ENCODE measurements around the gene UBXN10.

UBXN10 gene

DNA sequence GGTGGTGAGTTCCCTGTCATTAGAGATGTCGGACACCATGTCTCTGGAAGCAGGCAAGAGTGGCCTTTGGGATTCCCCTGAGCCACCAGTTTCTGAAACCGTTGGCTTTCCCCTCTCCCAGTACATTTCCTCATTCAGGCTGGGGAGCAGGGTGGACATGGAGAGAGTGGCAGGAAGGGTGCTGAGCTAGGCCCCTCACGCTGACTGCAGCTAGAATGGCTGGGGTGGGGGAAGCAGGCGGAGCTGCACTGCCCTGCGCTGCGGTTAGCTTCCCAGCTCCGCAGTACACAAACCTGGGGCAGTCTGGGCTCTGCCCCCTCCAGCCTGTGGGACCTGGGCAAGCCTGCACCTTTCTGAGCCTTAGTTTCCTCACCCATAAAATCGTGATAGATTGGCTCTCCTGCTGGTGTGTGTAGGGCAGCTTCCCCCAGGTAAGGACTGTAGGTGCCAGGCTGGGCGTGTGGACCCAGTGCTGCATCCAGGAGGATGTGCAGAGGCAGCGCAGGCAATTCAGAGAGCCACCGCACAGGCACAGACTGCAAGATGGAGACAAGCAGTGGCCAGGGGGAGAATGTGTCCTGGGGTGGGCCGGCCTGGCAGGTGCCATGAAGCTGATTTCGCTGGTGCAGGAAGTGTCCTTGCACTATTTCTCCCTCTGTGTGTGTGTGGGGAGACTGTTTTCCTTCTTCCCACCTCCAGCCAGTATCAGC is 43.7 kb upstream of the UBXN10 start:
- Histone ChIP-seq H3K4me3 (ENCODE audit: insufficient read depth, low read depth, low read length) (no peak overlapping the region), H3K9me3 (ENCODE audit: control insufficient read depth, low read length) (no peaks in the 10 kb centered on the region), H3K36me3 (ENCODE audit: control insufficient read depth, insufficient read depth, low read length) (no peaks in the 10 kb centered on the region), H3K27ac (ENCODE audit: insufficient read depth, low read depth, low read length, poor library complexity, severe bottlenecking) (no peak overlapping the region), H3K27me3 (ENCODE audit: control insufficient read depth, insufficient read depth, low read length, poor library complexity, severe bottlenecking) (no peaks in the 10 kb centered on the region), H3K4me1 (ENCODE audit: control insufficient read depth, insufficient read depth, low read length) (no peaks in the 10 kb centered on the region)
- WGBS, 2 experiments, result 89 to 91% methylated on average over 13 of the region's 13 CpGs

DNA sequence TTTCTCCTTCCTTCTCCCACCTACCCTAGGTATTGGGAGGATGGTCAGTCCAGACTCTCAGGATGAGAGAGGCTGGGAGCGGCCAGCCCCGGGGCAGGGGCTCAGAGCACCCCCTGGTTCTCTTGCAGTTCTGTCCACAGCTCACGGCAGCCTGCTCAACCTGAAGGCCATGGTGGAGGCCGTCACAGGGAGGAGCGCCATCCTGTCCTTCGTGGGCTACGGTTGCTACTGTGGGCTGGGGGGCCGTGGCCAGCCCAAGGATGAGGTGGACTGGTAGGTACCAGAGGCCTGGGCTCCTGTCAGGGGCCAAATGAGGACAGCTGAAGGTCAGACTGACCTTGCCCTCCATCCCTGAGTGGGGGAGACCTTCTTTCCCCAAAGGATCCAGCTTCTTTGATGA is 42.6 kb upstream of the UBXN10 start:
- H3K9me3 ChIP-seq (ENCODE audit: control insufficient read depth, low read length), result no peaks in the 10 kb centered on the region
- H3K4me3 ChIP-seq (ENCODE audit: insufficient read depth, low read depth, low read length), result no peak overlapping the region
- H3K27ac ChIP-seq (ENCODE audit: insufficient read depth, low read depth, low read length, poor library complexity, severe bottlenecking), result no peak overlapping the region
- no peaks in the 10 kb centered on the region for H3K27me3 ChIP-seq (ENCODE audit: control insufficient read depth, insufficient read depth, low read length, poor library complexity, severe bottlenecking)
- 96 to 97% methylated on average over 8 of the region's 8 CpGs for WGBS, 2 experiments
- no peaks in the 10 kb centered on the region for H3K36me3 ChIP-seq (ENCODE audit: control insufficient read depth, insufficient read depth, low read length)
- H3K4me1 ChIP-seq (ENCODE audit: control insufficient read depth, insufficient read depth, low read length), result no peaks in the 10 kb centered on the region

DNA sequence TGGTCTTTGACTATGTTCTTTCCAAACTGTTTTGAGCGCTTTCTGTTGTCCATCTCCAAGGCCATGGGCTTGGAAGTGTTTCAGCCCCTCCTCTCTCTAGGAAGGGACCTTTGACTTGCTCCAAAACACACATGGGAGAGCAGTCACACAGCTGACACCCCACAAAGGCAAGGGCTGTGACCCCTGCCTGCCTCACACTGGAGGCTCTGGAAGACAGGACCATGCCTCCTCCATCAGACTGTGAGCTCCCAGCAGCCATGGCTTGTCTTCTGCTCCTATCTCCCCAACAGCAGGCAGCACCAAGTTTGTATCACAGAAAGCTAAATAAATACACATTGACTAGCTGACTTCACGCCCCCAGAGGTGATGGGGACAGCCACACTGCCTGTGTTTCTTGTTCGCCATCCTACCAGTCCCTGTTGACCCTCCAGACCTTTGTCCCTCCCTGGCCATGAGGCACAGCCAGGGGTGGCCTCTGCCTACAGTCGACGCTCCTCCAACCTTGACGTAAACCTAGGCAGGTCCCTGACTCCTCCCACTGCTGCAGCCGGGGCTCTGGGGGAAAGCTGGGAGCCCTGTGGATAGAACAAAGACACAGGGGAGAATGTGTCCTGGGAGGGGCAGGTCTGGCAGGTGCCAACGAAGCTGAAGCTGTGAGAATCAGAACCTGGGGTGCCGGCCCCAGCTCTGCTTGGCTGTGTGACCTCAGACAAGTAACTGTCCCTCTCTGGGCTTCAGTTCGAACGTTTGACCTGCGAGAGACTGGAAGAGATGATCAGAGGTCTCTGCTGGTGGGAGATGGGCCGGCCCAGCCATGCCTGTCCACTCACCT is 41.9 kb upstream of the UBXN10 start:
- H3K4me1 ChIP-seq (ENCODE audit: control insufficient read depth, insufficient read depth, low read length), result no peaks in the 10 kb centered on the region
- H3K36me3 ChIP-seq (ENCODE audit: control insufficient read depth, insufficient read depth, low read length), result no peaks in the 10 kb centered on the region
- no peaks in the 10 kb centered on the region for H3K9me3 ChIP-seq (ENCODE audit: control insufficient read depth, low read length)
- 79 to 83% methylated on average over 13 of the region's 13 CpGs for WGBS, 2 experiments
- no peak overlapping the region for H3K4me3 ChIP-seq (ENCODE audit: insufficient read depth, low read depth, low read length)
- H3K27me3 ChIP-seq (ENCODE audit: control insufficient read depth, insufficient read depth, low read length, poor library complexity, severe bottlenecking), result no peaks in the 10 kb centered on the region
- no peak overlapping the region for H3K27ac ChIP-seq (ENCODE audit: insufficient read depth, low read depth, low read length, poor library complexity, severe bottlenecking)

DNA sequence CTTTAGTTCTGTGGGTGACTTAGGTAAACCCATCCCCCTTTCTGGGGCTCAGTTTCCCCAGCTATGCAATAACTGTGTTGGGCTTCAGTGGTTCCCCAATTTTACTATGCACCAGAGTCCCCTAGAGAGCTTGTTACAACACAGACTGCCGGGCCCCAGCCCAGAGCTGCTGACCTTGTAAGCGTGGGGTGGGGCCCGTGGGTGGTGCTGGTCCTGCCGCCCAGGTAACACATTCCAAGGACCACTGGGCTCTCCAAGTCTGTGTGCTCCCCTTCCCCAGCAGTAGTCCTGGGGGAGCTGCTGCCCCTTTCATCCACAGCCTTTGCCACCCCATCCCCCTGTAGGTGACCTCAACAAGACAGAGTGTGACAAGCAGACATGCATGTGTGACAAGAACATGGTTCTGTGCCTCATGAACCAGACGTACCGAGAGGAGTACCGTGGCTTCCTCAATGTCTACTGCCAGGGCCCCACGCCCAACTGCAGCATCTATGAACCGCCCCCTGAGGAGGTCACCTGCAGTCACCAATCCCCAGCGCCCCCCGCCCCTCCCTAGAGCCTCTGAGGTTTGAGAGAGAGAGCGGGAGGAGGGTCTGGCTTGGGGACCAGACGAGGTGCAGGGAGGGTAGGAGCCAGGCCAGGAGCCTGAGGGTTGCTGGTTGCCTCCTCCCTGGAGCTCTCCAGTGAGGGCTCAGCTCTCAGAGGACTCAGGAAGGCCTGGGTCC is 37.9 kb upstream of the UBXN10 start:
- 88 to 91% methylated on average over 13 of the region's 13 CpGs for WGBS, 2 experiments
- H3K27ac ChIP-seq (ENCODE audit: insufficient read depth, low read depth, low read length, poor library complexity, severe bottlenecking), result no peak overlapping the region
- H3K36me3 ChIP-seq (ENCODE audit: control insufficient read depth, insufficient read depth, low read length), result no peaks in the 10 kb centered on the region
- H3K4me3 ChIP-seq (ENCODE audit: insufficient read depth, low read depth, low read length), result no peak overlapping the region
- H3K27me3 ChIP-seq (ENCODE audit: control insufficient read depth, insufficient read depth, low read length, poor library complexity, severe bottlenecking), result no peaks in the 10 kb centered on the region
- H3K4me1 ChIP-seq (ENCODE audit: control insufficient read depth, insufficient read depth, low read length), result peaks cover 6% of the 10 kb centered on the region
- H3K9me3 ChIP-seq (ENCODE audit: control insufficient read depth, low read length), result no peaks in the 10 kb centered on the region

DNA sequence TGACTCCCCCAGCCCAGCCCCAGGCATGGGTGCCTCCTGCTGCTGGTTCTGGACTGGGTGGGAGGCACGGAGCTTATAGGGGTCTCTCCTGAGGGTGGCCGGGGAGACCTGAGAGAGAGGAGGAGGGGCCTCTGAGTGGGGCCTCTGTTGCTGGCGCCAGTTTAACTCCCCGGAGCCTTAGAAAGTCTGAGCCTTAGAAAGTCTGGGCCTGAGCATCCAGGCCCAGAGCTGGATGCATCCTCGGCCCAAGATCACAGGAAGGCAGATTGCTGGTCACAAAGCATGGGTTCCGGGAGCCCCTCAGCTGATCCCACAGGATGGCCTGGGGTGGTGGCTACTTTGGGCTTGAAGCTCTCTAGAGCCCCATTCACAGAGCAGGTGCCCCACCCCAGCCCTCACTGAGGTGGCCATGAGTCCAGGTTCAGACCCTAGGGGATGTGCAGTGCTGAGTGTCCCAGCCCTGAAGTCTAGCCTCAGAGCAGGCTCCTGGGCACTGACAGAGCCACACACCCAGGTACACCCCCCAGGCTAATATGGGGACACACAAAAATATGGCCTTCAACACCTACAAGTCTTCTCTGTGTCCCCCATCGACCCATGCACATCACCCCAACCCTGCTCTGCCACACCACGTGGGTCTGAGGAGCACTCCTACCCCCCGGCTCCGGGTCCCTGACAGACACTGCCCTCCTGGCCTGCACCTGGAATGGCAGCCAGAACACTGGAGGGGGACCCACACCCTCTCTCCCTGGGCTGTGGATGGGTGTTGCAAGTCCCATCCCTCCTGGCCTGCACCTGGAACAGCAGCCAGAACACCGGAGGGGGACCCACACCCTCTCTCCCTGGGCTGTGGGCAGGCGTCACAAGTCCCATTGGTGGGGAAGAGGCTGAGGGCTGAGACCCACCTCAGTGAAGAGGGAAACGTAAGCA is 37.1 kb upstream of the UBXN10 start:
- no peaks in the 10 kb centered on the region for H3K27me3 ChIP-seq (ENCODE audit: control insufficient read depth, insufficient read depth, low read length, poor library complexity, severe bottlenecking)
- H3K27ac ChIP-seq (ENCODE audit: insufficient read depth, low read depth, low read length, poor library complexity, severe bottlenecking), result no peak overlapping the region
- WGBS, 2 experiments, result 91 to 93% methylated on average over 13 of the region's 13 CpGs
- no peak overlapping the region for H3K4me3 ChIP-seq (ENCODE audit: insufficient read depth, low read depth, low read length)
- H3K36me3 ChIP-seq (ENCODE audit: control insufficient read depth, insufficient read depth, low read length), result no peaks in the 10 kb centered on the region
- no peaks in the 10 kb centered on the region for H3K9me3 ChIP-seq (ENCODE audit: control insufficient read depth, low read length)
- peaks cover 9% of the 10 kb centered on the region for H3K4me1 ChIP-seq (ENCODE audit: control insufficient read depth, insufficient read depth, low read length)

DNA sequence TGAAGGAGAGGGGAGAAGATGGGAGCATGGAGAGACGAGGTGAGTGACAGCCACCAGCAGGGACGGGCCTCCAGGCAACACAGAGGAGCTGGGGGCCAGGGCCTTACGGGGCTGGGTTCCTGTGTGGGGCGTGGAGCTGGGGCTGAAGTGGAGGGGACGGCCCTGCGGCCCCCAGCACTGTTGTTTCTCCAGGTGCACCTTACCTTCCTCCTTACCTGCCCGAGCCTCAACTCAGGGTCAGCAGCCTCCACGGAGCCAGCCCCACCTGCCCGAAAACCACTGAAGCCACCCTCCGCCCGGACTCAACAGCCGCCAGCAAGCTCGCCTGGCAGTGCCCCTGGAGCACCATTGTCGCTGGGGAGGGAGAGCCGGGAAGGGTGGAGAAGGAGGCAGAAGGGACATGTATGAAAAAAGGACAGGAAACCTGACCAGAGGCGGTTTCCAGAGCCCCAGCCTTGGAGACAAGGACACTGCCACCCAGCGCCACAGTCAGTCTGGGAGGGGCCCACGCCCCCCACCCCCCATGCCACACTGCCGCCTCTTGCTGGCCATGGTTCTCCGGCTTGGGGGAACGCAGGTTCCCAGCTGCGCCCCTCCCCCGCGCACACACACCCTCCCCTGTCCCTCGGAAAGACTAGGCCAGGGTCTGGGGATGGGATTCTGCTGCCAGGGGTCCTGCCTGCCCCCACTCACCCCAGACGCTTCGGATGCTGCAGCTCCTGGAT is 36.1 kb upstream of the UBXN10 start:
- H3K27me3 ChIP-seq (ENCODE audit: control insufficient read depth, insufficient read depth, low read length, poor library complexity, severe bottlenecking), result no peaks in the 10 kb centered on the region
- peaks cover 9% of the 10 kb centered on the region for H3K4me1 ChIP-seq (ENCODE audit: control insufficient read depth, insufficient read depth, low read length)
- H3K27ac ChIP-seq (ENCODE audit: insufficient read depth, low read depth, low read length, poor library complexity, severe bottlenecking), result no peak overlapping the region
- H3K9me3 ChIP-seq (ENCODE audit: control insufficient read depth, low read length), result no peaks in the 10 kb centered on the region
- no peak overlapping the region for H3K4me3 ChIP-seq (ENCODE audit: insufficient read depth, low read depth, low read length)
- WGBS, 2 experiments, result 84% methylated on average over 27 of the region's 27 CpGs
- no peaks in the 10 kb centered on the region for H3K36me3 ChIP-seq (ENCODE audit: control insufficient read depth, insufficient read depth, low read length)

DNA sequence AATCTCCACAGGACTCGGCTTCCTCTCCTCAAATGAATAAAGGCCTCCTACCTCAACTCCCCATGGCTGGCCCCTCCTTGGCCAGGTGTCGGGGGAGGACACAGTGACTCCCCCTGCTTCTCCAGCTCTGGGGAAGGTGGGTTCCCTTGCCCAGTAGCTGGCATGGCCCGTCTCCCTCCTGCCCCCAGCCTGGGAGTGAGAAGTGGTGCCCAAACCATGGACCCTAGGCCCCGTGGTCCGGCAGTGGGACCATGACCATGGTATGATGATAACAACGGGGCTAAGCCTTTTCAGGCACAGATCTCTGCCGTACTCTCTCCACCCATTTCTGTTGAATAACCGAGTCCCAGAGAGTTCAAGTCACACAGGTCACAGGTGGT is 35.6 kb upstream of the UBXN10 start:
- Histone ChIP-seq H3K4me3 (ENCODE audit: insufficient read depth, low read depth, low read length) (no peak overlapping the region), H3K4me1 (ENCODE audit: control insufficient read depth, insufficient read depth, low read length) (peaks cover 9% of the 10 kb centered on the region), H3K27ac (ENCODE audit: insufficient read depth, low read depth, low read length, poor library complexity, severe bottlenecking) (no peak overlapping the region), H3K27me3 (ENCODE audit: control insufficient read depth, insufficient read depth, low read length, poor library complexity, severe bottlenecking) (no peaks in the 10 kb centered on the region), H3K9me3 (ENCODE audit: control insufficient read depth, low read length) (no peaks in the 10 kb centered on the region), H3K36me3 (ENCODE audit: control insufficient read depth, insufficient read depth, low read length) (no peaks in the 10 kb centered on the region)
- WGBS, 2 experiments, result 89% methylated on average over 8 of the region's 8 CpGs

DNA sequence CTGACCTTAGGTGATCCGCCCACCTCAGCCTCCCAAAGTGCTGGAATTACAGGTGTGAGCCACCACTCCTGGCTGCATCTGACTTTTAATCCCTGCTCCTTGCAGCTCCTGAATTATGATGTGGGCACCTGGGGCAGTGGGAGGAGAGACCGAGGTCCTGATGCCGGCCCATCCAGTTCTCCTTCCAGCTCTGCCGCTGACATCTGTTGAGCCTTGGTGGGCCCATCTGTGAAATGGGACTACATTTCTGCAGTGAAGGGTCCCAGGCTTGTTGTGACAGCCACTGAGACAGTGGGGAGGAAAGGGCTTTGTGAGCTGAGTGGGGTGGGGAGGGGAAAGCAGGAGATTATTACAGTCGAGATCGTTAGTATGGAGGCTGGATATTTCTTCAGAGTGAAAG is 34.9 kb upstream of the UBXN10 start:
- H3K27ac ChIP-seq (ENCODE audit: insufficient read depth, low read depth, low read length, poor library complexity, severe bottlenecking), result no peak overlapping the region
- H3K9me3 ChIP-seq (ENCODE audit: control insufficient read depth, low read length), result no peaks in the 10 kb centered on the region
- 91 to 93% methylated on average over 6 of the region's 6 CpGs for WGBS, 2 experiments
- no peaks in the 10 kb centered on the region for H3K27me3 ChIP-seq (ENCODE audit: control insufficient read depth, insufficient read depth, low read length, poor library complexity, severe bottlenecking)
- H3K4me3 ChIP-seq (ENCODE audit: insufficient read depth, low read depth, low read length), result no peak overlapping the region
- no peaks in the 10 kb centered on the region for H3K36me3 ChIP-seq (ENCODE audit: control insufficient read depth, insufficient read depth, low read length)
- H3K4me1 ChIP-seq (ENCODE audit: control insufficient read depth, insufficient read depth, low read length), result peaks cover 9% of the 10 kb centered on the region

DNA sequence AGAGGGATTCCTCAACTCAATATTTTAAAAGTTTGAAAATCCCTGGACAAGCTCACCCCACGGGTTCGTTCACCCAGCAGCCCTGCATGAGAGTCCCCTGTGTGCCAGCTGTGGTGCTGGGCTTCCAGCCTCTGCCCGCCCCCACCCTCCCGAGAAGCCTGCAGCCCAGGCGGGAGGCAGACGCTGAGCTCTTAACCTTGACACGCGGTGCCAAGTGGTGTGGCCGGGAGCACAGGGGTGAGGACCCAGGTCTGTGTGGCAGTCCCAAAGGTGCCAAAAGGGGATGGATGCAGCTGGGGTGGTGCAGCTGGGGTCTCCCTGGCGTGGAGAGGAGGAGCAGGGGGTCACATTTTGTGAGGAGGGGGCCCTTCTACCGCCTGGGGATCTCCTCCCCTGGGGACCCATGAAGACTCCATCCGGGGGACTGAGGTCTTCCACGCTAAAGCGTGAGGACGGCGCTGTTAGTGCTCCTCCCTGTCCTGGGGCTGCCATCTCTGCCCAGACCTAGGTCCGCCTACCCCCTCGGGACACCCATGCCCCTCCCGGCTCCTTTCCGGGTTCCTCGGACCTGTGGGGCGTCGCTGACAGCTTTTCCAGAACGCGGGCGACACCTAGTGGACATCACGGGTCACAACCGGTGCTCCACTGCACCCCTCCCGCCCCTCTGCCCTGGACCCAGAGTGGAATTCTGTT is 33.8 kb upstream of the UBXN10 start:
- H3K27me3 ChIP-seq (ENCODE audit: control insufficient read depth, insufficient read depth, low read length, poor library complexity, severe bottlenecking), result no peaks in the 10 kb centered on the region
- H3K27ac ChIP-seq (ENCODE audit: insufficient read depth, low read depth, low read length, poor library complexity, severe bottlenecking), result no peak overlapping the region

More for the DNA sequence above, 33.8 kb upstream of the UBXN10 start:
- 30 to 31% methylated on average over 29 of the region's 29 CpGs for WGBS, 2 experiments
- Histone ChIP-seq H3K4me1 (ENCODE audit: control insufficient read depth, insufficient read depth, low read length) (peaks cover 9% of the 10 kb centered on the region), H3K9me3 (ENCODE audit: control insufficient read depth, low read length) (no peaks in the 10 kb centered on the region), H3K36me3 (ENCODE audit: control insufficient read depth, insufficient read depth, low read length) (no peaks in the 10 kb centered on the region), H3K4me3 (ENCODE audit: insufficient read depth, low read depth, low read length) (no peak overlapping the region)
